Bronchial epithelial cell (primary cell): ENCODE results near the gene FBXL17. TPM values are rescaled to one million over a fixed set of nuclear protein-coding genes. Genes with fewer than 3 reads are reported as not detected.

Experiments
- DNase-seq: peaks from one replicate; pipeline ENCODE4 v3.0.0-alpha.2; 2010; ENCODE audit warnings: low read depth
- FAIRE-seq: peaks from 2 replicates; lab custom pipeline; 2011; peaks lifted over from hg19 to GRCh38; lab: Jason Lieb, UNC
- H3K27me3 ChIP-seq: 2 replicates; pipeline ENCODE4 v1.5.1; 2011; ENCODE audit warnings: low read length; ENCODE audit not compliant: control insufficient read depth, insufficient read depth
- H3K36me3 ChIP-seq: 2 replicates; pipeline ENCODE4 v1.5.1; 2011; ENCODE audit warnings: low read length; ENCODE audit not compliant: control insufficient read depth, insufficient read depth
- H3K4me3 ChIP-seq: 2 replicates; pipeline ENCODE4 v1.5.1; 2011; ENCODE audit warnings: mild to moderate bottlenecking, low read depth, low read length, control low read depth
- CTCF ChIP-seq: IDR thresholded peaks from 2 replicates; pipeline ENCODE4 v1.5.1; 2011; ENCODE audit warnings: mild to moderate bottlenecking, moderate library complexity, low read length, control low read depth, inconsistent platforms; ENCODE audit not compliant: insufficient read depth, severe bottlenecking
- total RNA-seq: library from RNA; depleted of rRNA; stranded (reverse); fragments of >200 nt; gene quantifications from 2 replicates; pipeline ENCODE4 v1.2.1, GENCODE V29; 2014

Gene FBXL17
- total RNA-seq, 1 donor from 2014 or later = 6.6 TPM

GRCh38 chr5:108016101-108016500 is 365.8 kb downstream of the FBXL17 start:
- TF ChIP-seq CTCF = no peak
- Histone ChIP-seq H3K4me3 (no peak overlapping the region), H3K36me3 (no peaks in the 10 kb centered on the region), H3K27me3 (no peaks in the 10 kb centered on the region)
- DNase-seq (no peak), FAIRE-seq (no peak)

- no peak for FAIRE-seq
- H3K27me3 ChIP-seq = no peaks in the 10 kb centered on the region
Observed at GRCh38 chr5:108006791-108007190, 375.1 kb downstream of the FBXL17 start.

GRCh38 chr5:108003178-108003577 is 378.7 kb downstream of the FBXL17 start:
- no peak for TF ChIP-seq CTCF
- no peaks in the 10 kb centered on the region for H3K27me3 ChIP-seq
- DNase-seq (no peak), FAIRE-seq (no peak)
- no peaks in the 10 kb centered on the region for H3K36me3 ChIP-seq
- no peak overlapping the region for H3K4me3 ChIP-seq

More at GRCh38 chr5:108006791-108007190, 375.1 kb downstream of the FBXL17 start:
- Histone ChIP-seq H3K36me3 (no peaks in the 10 kb centered on the region), H3K4me3 (no peak overlapping the region)
- no peak for DNase-seq
- TF ChIP-seq CTCF = no peak

- H3K36me3 ChIP-seq = no peaks in the 10 kb centered on the region
- no peak overlapping the region for H3K4me3 ChIP-seq
- FAIRE-seq (no peak), DNase-seq (no peak)
- no peak for TF ChIP-seq CTCF
- no peaks in the 10 kb centered on the region for H3K27me3 ChIP-seq
Observed at GRCh38 chr5:108001222-108001621, 380.7 kb downstream of the FBXL17 start.

GRCh38 chr5:107997338-107997980 is 384.4 kb downstream of the FBXL17 start:
- no peaks in the 10 kb centered on the region for H3K27me3 ChIP-seq
- TF ChIP-seq CTCF = no peak
- H3K4me3 ChIP-seq = no peak overlapping the region
- H3K36me3 ChIP-seq = no peaks in the 10 kb centered on the region
- DNase-seq = peak; percentile 25
- no peak for FAIRE-seq

- Histone ChIP-seq H3K36me3 (no peaks in the 10 kb centered on the region), H3K4me3 (no peak overlapping the region), H3K27me3 (no peaks in the 10 kb centered on the region)
- no peak for TF ChIP-seq CTCF
- no peak for DNase-seq
- FAIRE-seq = no peak
Observed at GRCh38 chr5:107993341-107993740, 388.6 kb downstream of the FBXL17 start.
